GM12801 (cell line): ENCODE data around the gene CDC14A.

Experiments
- TF ChIP-seq, protein P1 (sequence below): IDR thresholded peaks from one replicate; pipeline ENCODE4 v1.5.1; 2011; ENCODE audit warnings: control low read depth; ENCODE audit not compliant: insufficient read length; ENCODE audit errors: extremely low read depth

The CDC14A gene

DNA sequence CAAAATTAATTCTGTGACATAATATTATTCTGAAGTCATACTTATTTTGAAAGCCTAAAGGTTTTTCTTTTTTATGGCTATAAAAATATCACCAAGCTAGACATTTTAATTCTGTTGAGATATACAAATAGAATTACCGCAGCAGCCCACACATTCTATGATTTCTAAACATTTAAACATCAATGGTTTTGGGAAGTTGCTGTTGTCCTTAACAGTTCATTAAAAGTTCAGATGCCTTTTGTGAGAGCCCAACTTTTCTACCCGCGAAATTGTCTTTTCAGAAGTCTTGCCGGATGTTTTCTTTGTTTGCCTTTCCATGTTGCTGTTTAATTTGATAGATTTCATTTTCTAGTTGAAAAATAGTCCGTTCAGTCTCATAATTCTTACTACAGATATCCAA lies 40.5 kb downstream of the CDC14A start:
- TF ChIP-seq, protein P1, sequence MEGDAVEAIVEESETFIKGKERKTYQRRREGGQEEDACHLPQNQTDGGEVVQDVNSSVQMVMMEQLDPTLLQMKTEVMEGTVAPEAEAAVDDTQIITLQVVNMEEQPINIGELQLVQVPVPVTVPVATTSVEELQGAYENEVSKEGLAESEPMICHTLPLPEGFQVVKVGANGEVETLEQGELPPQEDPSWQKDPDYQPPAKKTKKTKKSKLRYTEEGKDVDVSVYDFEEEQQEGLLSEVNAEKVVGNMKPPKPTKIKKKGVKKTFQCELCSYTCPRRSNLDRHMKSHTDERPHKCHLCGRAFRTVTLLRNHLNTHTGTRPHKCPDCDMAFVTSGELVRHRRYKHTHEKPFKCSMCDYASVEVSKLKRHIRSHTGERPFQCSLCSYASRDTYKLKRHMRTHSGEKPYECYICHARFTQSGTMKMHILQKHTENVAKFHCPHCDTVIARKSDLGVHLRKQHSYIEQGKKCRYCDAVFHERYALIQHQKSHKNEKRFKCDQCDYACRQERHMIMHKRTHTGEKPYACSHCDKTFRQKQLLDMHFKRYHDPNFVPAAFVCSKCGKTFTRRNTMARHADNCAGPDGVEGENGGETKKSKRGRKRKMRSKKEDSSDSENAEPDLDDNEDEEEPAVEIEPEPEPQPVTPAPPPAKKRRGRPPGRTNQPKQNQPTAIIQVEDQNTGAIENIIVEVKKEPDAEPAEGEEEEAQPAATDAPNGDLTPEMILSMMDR = no peak

DNA sequence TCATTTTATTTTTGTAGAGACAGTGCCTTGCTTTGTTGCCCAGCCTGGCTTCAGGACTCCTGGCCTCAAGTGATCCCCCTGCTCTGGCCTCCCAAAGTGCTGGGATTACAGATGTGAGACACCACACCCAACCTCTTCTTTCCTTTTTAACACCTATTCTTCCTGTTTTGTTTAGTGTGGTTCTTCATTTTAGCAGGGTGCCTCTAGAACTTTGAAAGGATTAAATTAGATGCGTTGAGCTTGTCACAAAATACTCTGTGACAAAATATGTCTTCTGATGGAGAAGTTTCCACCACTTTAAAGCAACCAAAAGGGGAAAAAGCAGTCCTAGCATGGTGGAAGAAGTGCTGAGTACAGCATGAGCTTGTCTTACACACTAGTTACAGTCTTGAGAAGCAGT lies 42.0 kb downstream of the CDC14A start:
- TF ChIP-seq, protein P1 = no peak

DNA sequence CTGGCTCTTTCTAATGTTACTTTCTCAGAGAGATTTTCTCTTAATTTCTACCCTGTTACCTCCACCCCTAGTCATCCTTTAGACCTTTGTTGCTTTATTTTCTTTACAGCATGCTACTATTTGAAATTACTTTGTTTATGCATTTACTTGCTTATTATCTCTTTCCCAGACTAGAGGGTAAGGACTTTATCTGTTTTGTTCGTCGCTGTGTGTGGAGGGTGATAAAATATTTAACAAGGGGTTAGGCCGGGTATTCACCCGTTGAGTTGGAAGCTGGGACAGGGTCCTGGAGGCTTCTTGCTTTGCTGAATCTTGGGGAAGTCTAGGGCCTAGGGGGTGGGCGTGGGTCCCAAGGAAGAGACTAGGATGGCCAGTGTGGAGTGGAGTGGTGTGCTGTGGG lies 43.6 kb downstream of the CDC14A start:
- TF ChIP-seq, protein P1 = no peak

DNA sequence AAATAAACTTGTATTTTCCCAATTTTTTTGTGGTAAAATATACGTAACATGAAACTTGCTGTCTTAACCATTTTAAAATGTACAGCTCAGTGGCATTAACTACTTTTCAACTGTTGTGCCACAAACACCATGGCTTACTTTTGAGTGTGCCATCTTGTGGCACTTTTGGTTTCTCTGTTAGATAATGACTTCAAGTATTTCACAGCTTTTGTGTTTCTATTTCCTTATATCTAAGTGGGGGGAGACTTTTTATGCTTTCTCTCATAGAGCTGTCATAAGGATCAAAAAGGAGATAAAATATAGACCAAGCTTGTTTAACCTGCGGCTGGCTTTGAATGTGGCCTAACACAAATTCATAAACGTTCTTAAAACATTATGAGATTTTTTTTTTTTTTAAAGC lies 44.3 kb downstream of the CDC14A start:
- TF ChIP-seq, protein P1 = no peak

DNA sequence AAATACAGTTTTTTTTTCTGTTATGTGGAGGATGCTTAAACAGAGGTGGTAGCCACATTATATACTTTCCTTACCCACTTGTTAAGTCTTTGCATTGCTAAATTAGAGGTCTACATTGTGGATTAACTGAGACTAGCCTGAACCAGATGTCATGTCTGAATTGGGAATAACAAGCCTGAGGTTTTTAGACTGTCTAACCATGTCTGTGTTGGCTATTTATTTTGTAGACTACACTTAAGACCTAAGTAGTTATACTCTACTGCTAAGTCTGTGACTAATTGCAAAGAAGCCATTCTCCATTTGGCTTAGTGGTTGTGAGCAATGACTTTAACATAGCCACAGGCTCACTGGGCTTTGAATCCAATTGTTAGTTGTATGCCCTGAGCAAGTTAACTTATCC lies 45.4 kb downstream of the CDC14A start:
- TF ChIP-seq, protein P1 = no peak

DNA sequence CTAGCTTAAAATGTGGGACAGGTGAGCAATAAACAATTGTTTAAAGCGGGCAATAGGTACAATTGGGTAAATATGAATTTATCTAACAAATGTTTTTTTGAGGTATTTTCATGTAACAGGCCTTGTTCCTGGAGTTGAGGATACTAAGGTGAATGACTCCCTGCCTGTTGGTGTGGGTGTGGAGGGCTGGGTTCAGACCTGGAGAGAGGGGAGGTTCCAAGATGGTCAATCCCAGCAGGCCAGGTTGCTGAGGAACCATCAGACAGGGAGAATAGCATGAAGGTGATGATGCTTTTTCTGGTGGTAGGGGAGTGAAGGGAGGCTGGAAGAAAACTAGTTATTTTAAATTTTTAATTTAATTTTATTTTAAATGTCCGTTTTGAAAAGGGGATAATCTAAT lies 46.3 kb downstream of the CDC14A start:
- TF ChIP-seq, protein P1 = no peak

DNA sequence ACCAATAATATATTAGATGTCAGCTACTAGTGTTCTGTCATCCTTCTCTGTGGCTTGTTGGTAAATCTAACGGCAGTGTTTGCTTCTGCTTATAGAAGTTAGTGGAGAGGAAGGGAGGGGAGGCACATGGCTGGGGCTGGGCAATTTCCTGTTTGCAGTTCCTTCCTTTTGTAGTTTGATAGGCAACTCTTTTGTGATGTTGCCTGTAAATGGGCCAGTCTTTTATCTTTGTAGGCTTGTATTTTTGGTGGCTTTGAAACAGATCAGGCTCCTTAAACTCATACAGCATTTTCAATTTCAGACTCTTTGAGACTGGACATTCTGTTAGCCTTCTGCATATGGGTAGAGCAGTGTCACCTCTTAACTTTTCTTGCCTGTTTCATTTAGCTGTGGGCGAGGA lies 48.1 kb downstream of the CDC14A start:
- TF ChIP-seq, protein P1 = no peak

DNA sequence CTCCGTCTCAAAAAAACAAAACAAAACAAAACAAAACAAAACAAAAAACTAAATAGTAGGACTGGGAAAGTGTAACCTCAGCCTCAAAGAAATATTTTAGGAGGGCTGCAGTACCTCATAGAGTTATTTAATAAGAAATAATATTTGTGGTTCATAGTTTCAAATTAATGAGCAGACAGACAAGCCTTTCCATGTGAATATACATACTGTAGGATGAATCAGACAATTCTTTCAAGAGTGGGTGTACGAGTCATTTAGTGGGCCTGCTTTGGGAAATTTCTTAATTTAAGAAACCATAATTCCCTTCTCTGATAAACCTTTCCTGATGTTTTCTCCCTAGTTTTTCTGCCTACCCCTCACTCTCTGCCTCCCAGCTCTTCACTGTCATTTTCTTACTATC lies 52.5 kb downstream of the CDC14A start:
- TF ChIP-seq, protein P1 = no peak
